Measurements from ENCODE around the gene PDZD7.
A peak's percentile ranks its signal among the peaks of the same experiment; 100 is the strongest.

PDZD7 gene

DNA sequence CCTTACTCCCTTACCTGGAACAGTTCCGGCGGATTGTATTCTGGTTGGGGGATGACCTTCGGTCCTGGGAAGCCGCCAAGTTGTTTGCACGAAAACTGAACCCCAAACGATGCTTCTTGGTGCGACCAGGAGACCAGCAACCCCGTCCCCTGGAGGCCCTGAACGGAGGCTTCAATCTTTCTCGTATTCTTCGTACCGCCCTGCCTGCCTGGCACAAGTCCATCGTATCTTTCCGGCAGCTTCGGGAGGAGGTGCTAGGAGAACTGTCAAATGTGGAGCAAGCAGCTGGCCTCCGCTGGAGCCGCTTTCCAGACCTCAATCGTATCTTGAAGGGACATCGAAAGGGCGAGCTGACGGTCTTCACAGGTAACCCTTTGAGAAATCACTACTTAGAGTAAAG lies 41.8 kb downstream of the PDZD7 start:
- H3K27ac ChIP-seq, result no peak overlapping the region
- TF ChIP-seq CTCF (conservative IDR thresholded peaks at IDR 0.05) (no peak), ZFX (IDR thresholded peaks at IDR 0.05) (no peak)

- TF ChIP-seq ZFX (IDR thresholded peaks at IDR 0.05), result no peak
- H3K27ac ChIP-seq, result peak overlapping the region; percentile 86
These were observed 42.8 kb downstream of the PDZD7 start for GRCh38 chr10:100988166-100988565.

- TF ChIP-seq CTCF (conservative IDR thresholded peaks at IDR 0.05), result no peak
- TF ChIP-seq ZFX (IDR thresholded peaks at IDR 0.05), result no peak
- peak overlapping the region; percentile 86 for H3K27ac ChIP-seq
These were observed 43.3 kb downstream of the PDZD7 start for GRCh38 chr10:100987685-100988049.

DNA sequence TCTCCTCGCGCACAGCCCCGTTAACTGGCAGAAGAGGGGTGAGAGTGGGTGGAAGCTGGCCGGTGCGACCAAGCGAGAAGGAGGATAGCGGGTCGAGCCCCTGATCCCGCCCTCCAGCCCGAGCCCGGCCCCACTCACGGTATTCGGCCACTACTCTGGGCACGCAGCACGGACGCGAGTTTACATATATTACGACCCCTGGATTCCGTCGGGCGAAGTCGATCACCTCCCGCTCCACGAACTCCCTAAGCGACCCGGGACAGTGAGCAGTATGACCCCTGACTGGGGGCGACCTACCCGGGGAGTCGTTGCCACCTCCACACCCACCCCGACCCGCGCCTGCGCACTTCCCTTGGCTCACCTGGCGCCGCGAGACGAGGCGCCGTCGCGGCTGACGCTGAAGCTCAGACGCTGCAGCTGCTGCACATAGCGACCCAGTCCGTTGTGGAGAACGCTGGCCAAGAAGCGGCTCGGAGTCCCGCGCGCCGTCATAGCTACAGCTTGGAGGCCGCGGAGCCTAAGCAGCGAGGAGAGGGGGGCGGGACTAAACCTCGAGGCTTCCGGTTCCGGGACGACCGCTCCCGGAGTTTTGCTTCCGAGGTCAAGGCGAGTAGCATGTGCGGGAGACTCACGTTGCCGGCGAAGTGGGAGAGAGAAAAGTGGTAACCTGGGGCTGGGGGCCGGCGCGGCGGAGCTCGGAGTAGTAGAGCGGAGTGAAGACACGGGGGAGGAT lies 43.8 kb downstream of the PDZD7 start, which contains the start of the genes MRPL43 and TWNK:
MRPL43 (minus strand) TSS at position 546 of the 733 bp plus-strand sequence; CDS start at position 492, 54 bp downstream.
TWNK (plus strand) TSS at position 592 of the 733 bp plus-strand sequence. CDS start 668 bp downstream, outside the sequence.
- TF ChIP-seq CTCF (conservative IDR thresholded peaks at IDR 0.05), result no peak
- TF ChIP-seq ZFX (IDR thresholded peaks at IDR 0.05), result peak; percentile 43
- peak within 1 kb of the TSS; percentile 86 for H3K27ac ChIP-seq

DNA sequence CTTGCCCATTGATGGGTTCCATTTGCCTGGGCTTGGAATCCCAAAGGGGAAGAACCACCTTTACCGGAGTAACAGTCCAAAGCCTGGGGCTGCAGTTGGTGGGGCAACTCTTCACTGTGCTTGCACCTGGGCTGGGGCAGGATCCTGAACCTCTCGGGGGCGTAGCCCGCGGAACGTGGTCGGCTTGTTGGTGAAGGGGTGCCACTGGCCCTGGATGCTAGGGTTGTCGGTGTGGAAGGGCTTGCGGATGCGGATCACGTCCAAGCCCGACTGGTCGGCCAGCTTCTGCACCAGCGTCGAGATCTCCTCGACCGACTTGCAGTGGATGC lies 44.3 kb downstream of the PDZD7 start:
- peak overlapping the region; percentile 86 for H3K27ac ChIP-seq
- no peak for TF ChIP-seq CTCF (conservative IDR thresholded peaks at IDR 0.05)
- TF ChIP-seq ZFX (IDR thresholded peaks at IDR 0.05), result no peak

DNA sequence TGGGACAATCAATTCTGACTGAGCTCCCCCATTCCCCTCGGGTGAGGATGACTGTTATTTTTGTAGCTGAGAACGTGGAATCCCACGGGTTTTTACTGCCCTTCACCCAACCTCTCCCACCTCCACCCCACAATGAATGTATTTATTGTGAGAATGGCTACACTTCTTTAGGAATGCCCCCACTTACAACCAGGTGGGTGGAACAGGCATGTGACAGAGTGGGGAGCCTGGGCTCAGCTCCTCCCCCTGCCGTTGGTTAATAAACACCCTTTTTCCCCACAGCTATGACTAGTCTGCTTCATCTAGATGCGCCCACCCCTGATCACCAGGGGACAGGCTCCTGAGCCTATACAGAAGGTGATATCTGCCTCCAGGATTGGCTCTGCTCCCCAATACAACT lies 45.6 kb downstream of the PDZD7 start:
- H3K27ac ChIP-seq, result no peak overlapping the region
- TF ChIP-seq CTCF (conservative IDR thresholded peaks at IDR 0.05) (no peak), ZFX (IDR thresholded peaks at IDR 0.05) (no peak)

DNA sequence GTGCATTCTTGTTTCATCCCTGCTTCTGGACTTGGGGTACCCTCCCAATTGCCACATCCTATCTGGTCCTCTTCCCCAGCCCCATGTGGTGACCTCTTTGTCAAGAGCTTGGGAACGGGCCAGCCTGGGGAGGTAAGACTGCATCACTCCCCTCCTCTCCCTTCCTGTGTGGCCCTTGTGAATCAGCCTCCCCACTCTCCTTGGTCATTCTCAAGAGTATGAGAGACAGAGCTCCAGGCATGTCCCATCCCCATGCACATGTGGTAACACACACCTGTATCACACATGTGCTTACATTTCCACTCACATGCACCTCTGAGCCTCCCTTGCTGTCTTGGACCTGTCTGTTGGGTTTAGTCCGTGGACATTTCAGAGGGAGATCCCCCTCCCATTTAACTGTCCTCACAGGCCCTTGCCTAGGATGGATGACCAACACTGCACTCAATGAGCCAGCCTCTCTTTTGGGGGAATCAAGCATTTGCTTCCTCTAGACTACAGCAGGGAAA lies 46.2 kb downstream of the PDZD7 start:
- TF ChIP-seq ZFX (IDR thresholded peaks at IDR 0.05) (no peak), CTCF (conservative IDR thresholded peaks at IDR 0.05) (no peak)
- no peak overlapping the region for H3K27ac ChIP-seq
